ENCODE measurements around the gene ELP1. TPM values are rescaled to one million over a fixed set of nuclear protein-coding genes. Genes with fewer than 3 reads are reported as not detected.

ELP1 gene
- total and polyA plus RNA-seq, 2 donors (not counting 3 experiments of a cell fraction or from before 2014, with no cell fraction given) = 12.6 to 21.8 TPM

GRCh38 chr9:108860354-108860753 is 73.6 kb downstream of the ELP1 start:
- H3K9ac ChIP-seq (replicated peaks; ENCODE audit: extremely low read depth, insufficient read depth, low read length) = no peak overlapping the region
- no peaks in the 10 kb centered on the region for H3K9me1 ChIP-seq (replicated peaks; ENCODE audit: control insufficient read depth, extremely low read depth, insufficient read depth, low read length)
- no peak overlapping the region for H3K27ac ChIP-seq (ENCODE audit: insufficient read depth, low read depth, low read length)
- no peak overlapping the region for H3K4me2 ChIP-seq (ENCODE audit: insufficient read depth, low read length)
- no peak for DNase-seq (ENCODE audit: low read depth, low spot score)
- H3K9me3 ChIP-seq (replicated peaks; ENCODE audit: control insufficient read depth, insufficient read depth, low read length) = no peaks in the 10 kb centered on the region
- H3K4me1 ChIP-seq (ENCODE audit: control insufficient read depth, extremely low read depth, insufficient read depth, low read length) = no peaks in the 10 kb centered on the region
- dilution Hi-C loops (cut with MboI; ENCODE audit: extremely low pct_ligation_motif_present, low sequenced_read_pairs) = no loop called here
- intact Hi-C loops (cut with micrococcal nuclease) = no loop called here
- POLR2A ChIA-PET = no interaction called here
- H3K4me3 ChIP-seq (replicated peaks in 1 of 3; ENCODE audit: insufficient read depth in 1 of 3, low read depth in 1 of 3, low read length in 3 of 3) = no peak overlapping the region
- CTCF ChIA-PET = interaction anchor here (1.0 to 1.5 kb wide), 2 partner anchors 13 to 92 kb away, joined by 3 read pairs; no protein-coding TSS in a partner anchor
- no peaks in the 10 kb centered on the region for H4K20me1 ChIP-seq (replicated peaks; ENCODE audit: control insufficient read depth, extremely low read depth, insufficient read depth, low read length)
- TF ChIP-seq POLR2AphosphoS5 (IDR thresholded peaks at IDR 0.05; ENCODE audit: insufficient read depth, low read depth, low read length) (no peak), EZH2 (IDR thresholded peaks at IDR 0.05; ENCODE audit: borderline replicate concordance, low read depth, low read length, severe bottlenecking) (no peak), MYC (IDR thresholded peaks at IDR 0.05; ENCODE audit: low read depth, low read length) (no peak), GATA2 (IDR thresholded peaks at IDR 0.05; ENCODE audit: insufficient read depth, insufficient read length, low read depth, low read length) (no peak), FOS (IDR thresholded peaks at IDR 0.05; ENCODE audit: borderline replicate concordance, insufficient read depth, low read length) (no peak), JUN (IDR thresholded peaks at IDR 0.05; ENCODE audit: borderline replicate concordance, insufficient read depth, insufficient read length, low read depth) (no peak), POLR2A (IDR thresholded peaks at IDR 0.05; ENCODE audit: low read depth, low read length) (no peak), CTCF (IDR thresholded peaks at IDR 0.05; ENCODE audit: extremely low read depth in 1 of 2, insufficient read depth in 1 of 2, low read depth in 1 of 2, low read length in 2 of 2) (no peak), MAX (IDR thresholded peaks at IDR 0.05; ENCODE audit: insufficient read depth, insufficient read length) (no peak)
- H3K27me3 ChIP-seq (ENCODE audit: control insufficient read depth in 2 of 2, insufficient read depth in 2 of 2, low read length in 2 of 2) = no peaks in the 10 kb centered on the region
- no peaks in the 10 kb centered on the region for H3K79me2 ChIP-seq (ENCODE audit: control insufficient read depth, insufficient read depth, low read length)
- no peaks in the 10 kb centered on the region for H3K36me3 ChIP-seq (ENCODE audit: control insufficient read depth in 2 of 2, extremely low read depth in 1 of 2, insufficient read depth in 2 of 2, low read length in 2 of 2)
- no TSS peak for BruUV-seq (replicated peaks)
- H2AFZ ChIP-seq (ENCODE audit: low read depth, low read length) = no peak overlapping the region
- FAIRE-seq = no peak

All from endothelial cell of umbilical vein (primary cell).